HEK293T (cell line): ENCODE data around the gene A2ML1.
A peak's percentile ranks its signal among the peaks of the same experiment; 100 is the strongest.
"Not testable (repeated sequence)": the region's sequence is repeated elsewhere in the genome, so short reads cannot be mapped to it uniquely, and the experiment has no call there.

ENCODE experiments used
- CTCF ChIA-PET: fragments of 350-600 bp; formaldehyde crosslinking; extraction: SDS; loops from one replicate; lab custom pipeline; 2021; ENCODE audit warnings: antibody characterized with exemption, inconsistent platforms; lab: Yijun Ruan, JAX
- POLR2A ChIA-PET: fragments of 350-600 bp; formaldehyde crosslinking; extraction: SDS; loops from one replicate; lab custom pipeline; 2020; ENCODE audit warnings: antibody characterized with exemption, inconsistent platforms; lab: Yijun Ruan, JAX
- DNase-seq: peaks from one replicate; pipeline ENCODE4 v3.0.0; 2012; ENCODE audit warnings: mixed read lengths; ENCODE audit errors: extremely low spot score
- ARNT ChIP-seq: fragments of 450-650 bp; IDR thresholded peaks from 2 replicates; pipeline ENCODE4 v1.6.1; 2017; ENCODE audit warnings: mild to moderate bottlenecking
- BHLHE40 ChIP-seq: fragments of 450-650 bp; IDR thresholded peaks from 2 replicates; pipeline ENCODE4 v1.6.1; 2016; ENCODE audit warnings: mild to moderate bottlenecking, moderate library complexity, borderline replicate concordance
- CTBP1 ChIP-seq: fragments of 450-650 bp; IDR thresholded peaks from 2 replicates; pipeline ENCODE4 v1.6.1; 2016; ENCODE audit warnings: borderline replicate concordance
- ELF4 ChIP-seq: fragments of 450-650 bp; IDR thresholded peaks from 2 replicates; pipeline ENCODE4 v1.6.1; 2017; ENCODE audit warnings: antibody characterized with exemption
- FOXA1 ChIP-seq: fragments of 450-650 bp; IDR thresholded peaks from 2 replicates; pipeline ENCODE4 v1.6.1; 2016; ENCODE audit warnings: mild to moderate bottlenecking
- FOXK2 ChIP-seq: fragments of 450-650 bp; IDR thresholded peaks from 2 replicates; pipeline ENCODE4 v1.6.1; 2016; ENCODE audit warnings: mild to moderate bottlenecking
- FOXM1 ChIP-seq: fragments of 450-650 bp; IDR thresholded peaks from 2 replicates; pipeline ENCODE4 v1.6.1; 2017; ENCODE audit warnings: mild to moderate bottlenecking, borderline replicate concordance
- HDGF ChIP-seq: fragments of 450-650 bp; IDR thresholded peaks from 2 replicates; pipeline ENCODE4 v1.6.1; 2017; ENCODE audit warnings: antibody characterized with exemption, borderline replicate concordance
- L3MBTL2 ChIP-seq: fragments of 450-650 bp; conservative IDR thresholded peaks from 2 replicates; pipeline ENCODE4 v1.6.1; 2016; ENCODE audit warnings: mild to moderate bottlenecking
- LEF1 ChIP-seq: fragments of 450-650 bp; IDR thresholded peaks from 2 replicates; pipeline ENCODE4 v1.6.1; 2017; ENCODE audit warnings: mild to moderate bottlenecking, borderline replicate concordance
- NFRKB ChIP-seq: fragments of 450-650 bp; IDR thresholded peaks from 2 replicates; pipeline ENCODE4 v1.6.1; 2016; ENCODE audit warnings: mild to moderate bottlenecking, moderate library complexity
- PKNOX1 ChIP-seq: fragments of 450-650 bp; IDR thresholded peaks from 2 replicates; pipeline ENCODE4 v1.6.1; 2016
- SP1 ChIP-seq: fragments of 450-650 bp; IDR thresholded peaks from 2 replicates; pipeline ENCODE4 v1.6.1; 2017
- SUZ12 ChIP-seq: fragments of 450-650 bp; IDR thresholded peaks from 2 replicates; pipeline ENCODE4 v1.6.1; 2016; ENCODE audit warnings: mild to moderate bottlenecking
- TARDBP ChIP-seq: fragments of 450-650 bp; IDR thresholded peaks from 2 replicates; pipeline ENCODE4 v1.6.1; 2016
- ZNF384 ChIP-seq: fragments of 450-650 bp; IDR thresholded peaks from 2 replicates; pipeline ENCODE4 v1.6.1; 2016

A2ML1 gene

GRCh38 chr12:8855891-8856290, 33.5 kb downstream of the A2ML1 start:
- TF ChIP-seq TARDBP: no peak
- TF ChIP-seq HDGF: no peak
- TF ChIP-seq BHLHE40: no peak
- TF ChIP-seq NFRKB: no peak
- TF ChIP-seq SUZ12: no peak
- TF ChIP-seq SP1: no peak
- no peak for TF ChIP-seq FOXM1
- no peak for TF ChIP-seq FOXK2
- no peak for TF ChIP-seq CTBP1
- no peak for TF ChIP-seq LEF1
- TF ChIP-seq PKNOX1: no peak
- TF ChIP-seq L3MBTL2: no peak
- POLR2A ChIA-PET: no interaction called here
- CTCF ChIA-PET: no interaction called here
- DNase-seq: no peak

GRCh38 chr12:8859448-8859847, 37.0 kb downstream of the A2ML1 start:
- POLR2A ChIA-PET: interaction anchor here (1.2 kb wide), 1 partner anchor 55 kb away, joined by 4 read pairs; the partner anchor contains the start of gene PHC1
- CTCF ChIA-PET: interaction anchor here (0.6 to 2.3 kb wide), 11 partner anchors 9 to 1198 kb away, joined by 3 to 20 read pairs (median 6); no protein-coding TSS in a partner anchor
- not testable (repeated sequence) for DNase-seq

GRCh38 chr12:8860165-8860961, 37.9 kb downstream of the A2ML1 start:
- peak; percentile 70 for DNase-seq
- TF ChIP-seq ARNT: peak; percentile 51; the same call in 1 of the 2 replicates
- TF ChIP-seq BHLHE40: no peak
- TF ChIP-seq HDGF: no peak
- ChIA-PET POLR2A (interaction anchor here (0.7 to 1.4 kb wide), 4 partner anchors 30 to 163 kb away, joined by 3 to 4 read pairs (median 4); partner anchors contain the start of genes M6PR, PHC1 and RIMKLB), CTCF (interaction anchor here (0.6 to 2.3 kb wide), 24 partner anchors 8 to 380 kb away, joined by 3 to 20 read pairs (median 4); partner anchors contain the start of gene MFAP5)

DNA sequence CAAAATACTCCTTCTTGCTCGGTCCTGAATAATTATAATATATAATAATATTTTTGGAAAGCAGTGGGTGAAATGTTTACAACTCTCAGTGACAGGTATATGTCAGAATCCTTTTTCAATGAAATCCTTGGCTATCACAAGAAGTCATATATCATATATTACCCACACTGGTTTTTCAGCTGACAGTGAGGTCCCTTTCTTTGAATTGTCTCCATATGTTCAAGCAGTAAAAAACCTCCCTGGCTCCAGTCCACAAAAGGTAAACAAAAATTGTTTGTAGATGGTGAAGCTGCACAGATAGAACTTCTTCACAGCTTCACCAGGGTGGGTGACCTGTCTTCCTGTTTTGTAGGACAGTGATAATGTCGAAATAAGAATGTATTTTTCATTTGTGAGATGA, 44.0 kb downstream of the A2ML1 start:
- POLR2A ChIA-PET: no interaction called here
- no peak for TF ChIP-seq L3MBTL2
- no peak for TF ChIP-seq LEF1
- no peak for TF ChIP-seq SUZ12
- TF ChIP-seq PKNOX1: no peak
- no peak for TF ChIP-seq ELF4
- CTCF ChIA-PET: no interaction called here
- no peak for DNase-seq

DNA sequence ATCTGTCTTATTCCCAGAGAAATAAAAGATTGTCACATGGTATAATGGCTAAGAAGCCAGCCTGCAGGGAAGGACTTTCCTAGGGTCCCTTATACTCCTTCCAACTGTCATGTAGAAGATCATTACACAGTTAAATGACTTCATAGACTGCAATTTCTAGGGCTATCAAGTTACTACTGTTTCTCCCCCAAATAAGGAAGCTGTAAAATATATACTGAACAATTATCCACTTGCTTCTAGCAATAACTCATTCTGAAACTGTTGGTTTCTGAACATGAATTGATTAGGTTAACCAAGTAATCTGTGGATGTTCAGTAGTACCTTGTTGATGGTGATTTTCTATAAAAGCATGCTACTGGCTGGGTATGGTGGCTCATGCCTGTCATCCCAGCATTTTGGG, 44.6 kb downstream of the A2ML1 start:
- ChIA-PET POLR2A (no interaction called here), CTCF (no interaction called here)
- peak; percentile 32 for TF ChIP-seq PKNOX1
- no peak for TF ChIP-seq HDGF
- DNase-seq: no peak

DNA sequence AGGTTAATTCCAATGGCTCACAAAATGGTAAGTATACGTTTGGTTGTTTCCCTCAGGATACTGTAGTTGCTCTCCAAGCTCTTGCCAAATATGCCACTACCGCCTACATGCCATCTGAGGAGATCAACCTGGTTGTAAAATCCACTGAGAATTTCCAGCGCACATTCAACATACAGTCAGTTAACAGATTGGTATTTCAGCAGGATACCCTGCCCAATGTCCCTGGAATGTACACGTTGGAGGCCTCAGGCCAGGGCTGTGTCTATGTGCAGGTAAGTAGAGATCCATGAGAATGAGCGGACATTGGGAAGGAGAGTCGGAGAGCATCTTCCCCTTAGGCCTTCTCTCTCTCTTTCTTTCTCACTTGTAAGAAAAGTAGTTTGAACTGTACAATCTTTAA, 45.4 kb downstream of the A2ML1 start:
- CTCF ChIA-PET: no interaction called here
- POLR2A ChIA-PET: no interaction called here
- no peak for DNase-seq
- TF ChIP-seq ZNF384 (no peak), HDGF (no peak), ARNT (no peak), NFRKB (no peak), SUZ12 (no peak), LEF1 (no peak), BHLHE40 (no peak), FOXA1 (no peak), TARDBP (no peak), CTBP1 (no peak), ELF4 (no peak), FOXK2 (no peak), L3MBTL2 (no peak), PKNOX1 (no peak), FOXM1 (no peak)
